DND-41 (cell line): Measurements from ENCODE around the gene MGAT5.

ENCODE experiments used
- ATAC-seq: fragments of 200-7000 bp; cut with Tn5 transposase; 3 replicates; pipeline ENCODE4 v1.9.1; 2021; ENCODE audit warnings: low read depth; ENCODE audit not compliant: insufficient read depth
- DNase-seq: peaks from one replicate; pipeline ENCODE4 v3.0.0-alpha.2; 2020
- H2AFZ ChIP-seq: 2 replicates; pipeline ENCODE4 v1.6.0; 2012; ENCODE audit warnings: low read depth, low read length
- H3K27ac ChIP-seq: 2 replicates; pipeline ENCODE4 v1.5.1; 2012; ENCODE audit warnings: low read length, inconsistent platforms
- H3K27me3 ChIP-seq: fragments of 200-600 bp; sonication (generic); 2 replicates; pipeline ENCODE4 v1.6.0; 2012; ENCODE audit warnings: low read length, mild to moderate bottlenecking, inconsistent platforms; ENCODE audit not compliant: insufficient read depth, poor library complexity
- H3K36me3 ChIP-seq: 2 replicates; pipeline ENCODE4 v1.5.1; 2012; ENCODE audit warnings: low read length, inconsistent platforms; ENCODE audit not compliant: insufficient read depth
- H3K4me1 ChIP-seq: 2 replicates; pipeline ENCODE4 v1.5.1; 2012; ENCODE audit warnings: mild to moderate bottlenecking, low read length; ENCODE audit not compliant: insufficient read depth
- H3K4me2 ChIP-seq: 2 replicates; pipeline ENCODE4 v1.6.0; 2012; ENCODE audit warnings: mild to moderate bottlenecking, moderate library complexity, low read length, inconsistent platforms; ENCODE audit not compliant: insufficient read depth
- H3K4me3 ChIP-seq, 2 experiments: fragments of 200-600 bp in 1 of 2; shearing (Covaris generic) in 1 of 2; 2 replicates each; pipeline ENCODE4 v1.5.1; 2012 to 2016; ENCODE audit warnings: inconsistent platforms in 2 of 2, low read length in 2 of 2, mild to moderate bottlenecking in 2 of 2, low read depth in 1 of 2, moderate library complexity in 1 of 2
- H3K79me2 ChIP-seq: 2 replicates; pipeline ENCODE4 v1.6.0; 2012; ENCODE audit warnings: low read length, inconsistent platforms; ENCODE audit not compliant: insufficient read depth
- H3K9ac ChIP-seq: 2 replicates; pipeline ENCODE4 v1.6.0; 2012; ENCODE audit warnings: low read depth, mild to moderate bottlenecking, inconsistent platforms, low read length, moderate library complexity
- H3K9me3 ChIP-seq: 2 replicates; pipeline ENCODE4 v1.5.1; 2012; ENCODE audit warnings: low read length, moderate library complexity, mild to moderate bottlenecking, inconsistent platforms; ENCODE audit not compliant: insufficient read depth, severe bottlenecking
- H4K20me1 ChIP-seq: 2 replicates; pipeline ENCODE4 v1.6.0; 2012; ENCODE audit warnings: low read length; ENCODE audit not compliant: insufficient read depth
- CTCF ChIP-seq: IDR thresholded peaks from 2 replicates; pipeline ENCODE4 v1.5.1; 2012; ENCODE audit warnings: borderline replicate concordance, low read length, moderate library complexity, mild to moderate bottlenecking; ENCODE audit not compliant: poor library complexity, severe bottlenecking; ENCODE audit errors: extremely low read depth
- EZH2 ChIP-seq: IDR thresholded peaks from 3 replicates; pipeline ENCODE4 v1.6.1; 2012; ENCODE audit warnings: borderline replicate concordance, low read depth, mild to moderate bottlenecking, moderate library complexity, low read length, inconsistent platforms; ENCODE audit not compliant: severe bottlenecking

The MGAT5 gene

GRCh38 chr2:134499307-134499926 lies 245.5 kb downstream of the MGAT5 start:
- Histone ChIP-seq H3K27me3 (no peaks in the 10 kb centered on the region), H3K27ac (no peak overlapping the region), H3K9me3 (no peaks in the 10 kb centered on the region), H4K20me1 (no peaks in the 10 kb centered on the region), H3K79me2 (no peaks in the 10 kb centered on the region), H2AFZ (no peak overlapping the region), H3K36me3 (no peaks in the 10 kb centered on the region), H3K4me3 (no peak overlapping the region), H3K4me1 (no peaks in the 10 kb centered on the region), H3K4me2 (no peak overlapping the region), H3K9ac (no peak overlapping the region)
- ATAC-seq = no peak
- no peak for DNase-seq
- no peak for TF ChIP-seq CTCF
- TF ChIP-seq EZH2 = no peak

GRCh38 chr2:134500211-134500935 lies 246.5 kb downstream of the MGAT5 start:
- no peak overlapping the region for H3K4me2 ChIP-seq
- H2AFZ ChIP-seq = no peak overlapping the region
- H3K36me3 ChIP-seq = no peaks in the 10 kb centered on the region
- TF ChIP-seq EZH2 (no peak), CTCF (no peak)
- no peak overlapping the region for H3K9ac ChIP-seq
- DNase-seq (no peak), ATAC-seq (no peak)
- H3K4me3 ChIP-seq = no peak overlapping the region
- no peak overlapping the region for H3K27ac ChIP-seq
- H3K27me3 ChIP-seq = no peaks in the 10 kb centered on the region
- H4K20me1 ChIP-seq = no peaks in the 10 kb centered on the region
- H3K79me2 ChIP-seq = no peaks in the 10 kb centered on the region
- H3K9me3 ChIP-seq = no peaks in the 10 kb centered on the region
- no peaks in the 10 kb centered on the region for H3K4me1 ChIP-seq

GRCh38 chr2:134501476-134502091 lies 247.7 kb downstream of the MGAT5 start:
- DNase-seq (no peak), ATAC-seq (no peak)
- no peaks in the 10 kb centered on the region for H3K27me3 ChIP-seq
- TF ChIP-seq CTCF (no peak), EZH2 (no peak)
- H4K20me1 ChIP-seq = no peaks in the 10 kb centered on the region
- H3K9ac ChIP-seq = no peak overlapping the region
- H3K4me2 ChIP-seq = no peak overlapping the region
- H3K4me3 ChIP-seq = no peak overlapping the region
- H3K4me1 ChIP-seq = no peaks in the 10 kb centered on the region
- H3K9me3 ChIP-seq = no peaks in the 10 kb centered on the region
- no peak overlapping the region for H3K27ac ChIP-seq
- no peaks in the 10 kb centered on the region for H3K36me3 ChIP-seq
- H2AFZ ChIP-seq = no peak overlapping the region
- H3K79me2 ChIP-seq = no peaks in the 10 kb centered on the region
